HG02943 (cell line): ENCODE data around the gene PAM16.

Experiments
- ATAC-seq: cut with Tn5 transposase; IDR thresholded peaks from one replicate; pipeline ENCODE4 v1.9.1; 2021; ENCODE audit warnings: mild to moderate bottlenecking, low read depth, moderate library complexity; ENCODE audit not compliant: unreplicated experiment

Gene PAM16

DNA sequence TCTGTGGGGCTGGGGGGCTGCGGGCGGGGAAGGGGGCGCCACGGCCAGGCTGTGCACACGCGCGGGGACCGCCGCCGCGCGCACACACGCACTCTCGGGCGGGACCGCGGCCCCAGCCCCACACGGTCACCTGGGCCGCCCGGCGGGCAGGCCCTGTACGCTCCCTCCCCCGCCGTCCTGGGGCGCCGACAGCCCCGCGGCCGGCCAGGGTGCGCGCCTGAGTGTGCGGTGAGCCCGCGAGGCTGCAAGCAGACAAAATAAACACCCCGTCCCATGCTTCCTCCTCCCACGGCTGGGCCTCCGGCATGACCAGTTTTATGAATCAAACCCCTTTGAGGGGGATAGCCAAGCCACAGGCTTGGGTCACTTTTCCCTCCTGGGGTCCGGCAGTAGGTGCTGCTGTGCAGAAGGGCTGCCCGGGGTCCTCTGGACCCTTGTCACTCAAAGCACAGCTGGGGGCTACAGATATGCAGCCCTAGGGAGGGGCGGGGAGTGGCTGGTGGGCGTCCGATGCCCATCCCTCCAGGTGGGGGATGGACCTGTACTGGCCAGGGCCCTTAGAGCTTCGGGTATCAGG lies 21.0 kb upstream of the PAM16 start:
- ATAC-seq, result no peak

DNA sequence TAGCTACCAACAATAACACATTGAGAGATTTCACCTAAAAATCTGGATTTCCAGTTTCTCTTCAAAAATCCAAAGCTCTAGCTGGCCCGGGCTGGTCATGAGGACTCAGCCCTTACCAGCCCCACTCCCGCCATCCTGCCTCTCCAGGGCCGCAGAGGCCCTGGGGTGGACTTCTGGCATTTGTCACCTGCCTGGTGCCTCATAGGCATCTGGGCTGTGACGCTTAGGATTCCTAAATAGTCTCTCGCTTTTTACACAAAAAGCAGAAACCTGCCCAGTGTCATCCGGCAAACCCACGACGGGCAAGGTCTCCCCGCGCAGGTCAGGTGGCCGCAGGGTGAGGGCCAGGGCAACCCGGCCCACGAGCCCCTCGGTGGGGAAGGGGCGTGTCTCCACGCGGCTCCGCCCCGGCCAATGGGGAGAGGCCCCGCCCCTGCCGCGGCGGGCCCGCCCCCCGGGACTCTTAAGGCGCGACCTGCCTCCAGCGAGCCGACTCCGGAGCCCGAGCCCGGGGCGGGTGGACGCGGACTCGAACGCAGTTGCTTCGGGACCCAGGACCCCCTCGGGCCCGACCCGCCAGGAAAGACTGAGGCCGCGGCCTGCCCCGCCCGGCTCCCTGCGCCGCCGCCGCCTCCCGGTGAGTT lies 20.4 kb upstream of the PAM16 start, which contains the start of gene VASN:
TSS of gene VASN (plus strand) at position 492 of the 644 bp plus-strand sequence. CDS start 9,030 bp downstream, outside the sequence.
- no peak for ATAC-seq

DNA sequence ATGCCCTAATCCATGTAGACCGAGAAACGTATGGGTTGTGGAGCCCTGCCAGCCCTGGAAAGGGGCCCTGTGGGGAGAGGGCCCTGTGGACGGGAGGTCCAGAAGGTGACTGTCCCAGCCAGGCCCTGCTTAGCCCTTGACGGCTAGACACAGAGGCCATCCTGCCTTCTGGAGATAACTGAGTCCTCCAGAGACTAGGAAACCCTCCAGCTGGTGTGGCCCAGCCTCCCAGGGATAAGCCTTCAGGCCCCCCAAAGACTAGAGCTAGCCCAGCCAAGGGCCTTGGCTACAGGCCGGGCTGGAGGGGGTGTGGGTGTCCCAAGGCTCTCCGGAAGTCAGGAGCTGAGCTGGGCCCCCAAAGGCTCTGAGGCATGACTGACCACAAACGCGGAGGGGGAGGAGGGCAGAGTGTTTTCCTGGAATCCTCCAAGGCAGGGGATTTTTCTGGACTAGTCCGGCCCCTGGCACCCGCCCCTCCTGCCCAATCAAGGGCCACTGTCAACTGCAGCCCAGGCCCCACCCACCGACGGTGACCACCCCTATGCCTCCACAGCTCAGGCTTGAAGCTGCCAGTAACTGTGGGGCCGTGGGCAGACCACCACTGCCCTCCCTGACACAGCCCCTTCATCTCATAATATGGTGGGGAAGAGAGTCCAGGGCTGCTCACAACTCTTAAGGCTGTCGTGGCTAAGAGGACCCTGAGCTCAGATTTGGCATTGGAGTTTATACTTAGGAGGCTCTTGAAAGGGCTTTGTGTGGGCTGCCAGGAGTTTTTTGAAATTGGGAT lies 19.6 kb upstream of the PAM16 start:
- no peak for ATAC-seq

- no peak for ATAC-seq
These were observed 19.0 kb upstream of the PAM16 start for GRCh38 chr16:4370151-4370550.

GRCh38 chr16:4369007-4369733 lies 18.0 kb upstream of the PAM16 start:
- ATAC-seq, result no peak

- ATAC-seq, result no peak
These were observed 16.3 kb upstream of the PAM16 start for GRCh38 chr16:4367393-4367856.

DNA sequence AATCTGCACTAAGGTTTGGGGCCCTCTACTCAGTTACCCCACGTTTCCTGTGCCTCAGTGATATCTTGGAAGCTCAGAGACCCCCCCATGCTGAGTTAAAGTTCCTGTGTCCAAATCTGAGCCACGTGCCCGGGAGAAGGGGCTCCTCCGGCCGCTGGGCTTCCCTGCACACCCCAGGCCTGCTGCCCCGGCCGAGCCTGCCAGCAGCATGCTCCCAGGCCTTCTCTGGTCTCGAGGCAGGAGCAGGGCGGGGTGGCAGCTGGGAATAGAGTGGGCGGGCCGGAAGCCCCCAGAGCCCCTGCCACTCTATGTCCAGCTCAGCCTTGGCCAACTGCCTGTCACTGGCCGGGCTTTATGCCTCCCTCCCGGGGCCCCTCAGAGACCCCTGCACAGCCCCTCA lies 14.9 kb upstream of the PAM16 start:
- ATAC-seq, result no peak

- no peak for ATAC-seq
These were observed 14.5 kb upstream of the PAM16 start for GRCh38 chr16:4365615-4366014.

DNA sequence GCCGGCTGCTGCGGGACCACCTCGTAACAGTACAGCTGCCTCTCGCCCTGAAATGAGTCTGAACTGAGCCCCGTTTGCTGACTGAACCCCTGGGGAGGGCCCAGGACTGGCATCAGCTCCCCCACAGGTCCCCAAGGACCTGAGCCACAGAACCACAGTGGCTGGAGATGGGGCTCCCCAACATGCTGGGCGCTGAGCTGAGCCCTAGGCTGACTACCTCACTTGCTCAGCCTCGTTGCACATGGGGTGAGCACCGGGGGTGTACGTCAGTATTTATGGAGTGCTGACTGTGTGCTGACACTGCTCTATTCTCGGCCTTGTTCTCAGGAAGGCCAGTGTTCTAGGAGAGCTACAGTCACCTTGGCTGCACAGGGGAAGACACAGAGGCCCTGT lies 13.9 kb upstream of the PAM16 start:
- ATAC-seq, result no peak

DNA sequence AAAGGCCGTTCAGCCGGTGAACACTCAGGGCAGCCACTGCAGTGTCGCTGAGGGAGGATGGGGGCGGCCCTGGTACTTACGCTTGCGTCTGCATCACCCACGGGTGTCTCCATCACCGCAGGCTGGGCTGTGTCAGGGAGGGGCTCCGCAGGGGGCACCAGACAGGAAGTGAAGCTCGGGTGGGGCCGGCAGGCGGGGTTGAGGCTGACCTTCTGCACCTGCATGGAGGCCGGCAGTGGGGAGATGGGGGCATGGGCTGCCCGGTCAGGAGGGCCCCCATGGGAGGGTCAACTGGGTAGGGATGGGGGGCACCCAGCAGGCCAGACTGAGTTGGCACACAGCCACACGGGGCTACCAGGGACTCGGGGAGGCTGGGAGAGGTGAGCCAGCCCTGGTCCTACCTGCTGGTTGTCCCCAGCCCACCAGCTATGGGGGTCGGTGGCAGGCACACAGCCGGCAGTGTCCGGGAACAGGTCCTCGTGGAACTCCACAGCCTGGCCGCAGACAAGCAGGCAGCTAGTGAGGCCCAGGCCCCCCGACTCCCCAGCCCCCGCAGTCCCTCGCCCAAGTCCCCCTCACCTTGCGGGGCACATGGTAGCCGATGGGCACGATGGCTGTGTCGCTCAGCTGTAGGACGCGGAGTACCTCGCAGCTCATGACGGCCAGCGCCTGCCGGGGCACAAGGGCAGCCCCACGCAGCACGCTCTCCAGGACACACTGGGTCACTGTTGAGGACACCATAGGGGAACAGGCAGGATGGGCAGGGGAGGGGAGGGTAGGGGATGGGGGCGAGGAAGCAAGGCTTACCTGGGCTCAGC lies 13.3 kb upstream of the PAM16 start:
- no peak for ATAC-seq

DNA sequence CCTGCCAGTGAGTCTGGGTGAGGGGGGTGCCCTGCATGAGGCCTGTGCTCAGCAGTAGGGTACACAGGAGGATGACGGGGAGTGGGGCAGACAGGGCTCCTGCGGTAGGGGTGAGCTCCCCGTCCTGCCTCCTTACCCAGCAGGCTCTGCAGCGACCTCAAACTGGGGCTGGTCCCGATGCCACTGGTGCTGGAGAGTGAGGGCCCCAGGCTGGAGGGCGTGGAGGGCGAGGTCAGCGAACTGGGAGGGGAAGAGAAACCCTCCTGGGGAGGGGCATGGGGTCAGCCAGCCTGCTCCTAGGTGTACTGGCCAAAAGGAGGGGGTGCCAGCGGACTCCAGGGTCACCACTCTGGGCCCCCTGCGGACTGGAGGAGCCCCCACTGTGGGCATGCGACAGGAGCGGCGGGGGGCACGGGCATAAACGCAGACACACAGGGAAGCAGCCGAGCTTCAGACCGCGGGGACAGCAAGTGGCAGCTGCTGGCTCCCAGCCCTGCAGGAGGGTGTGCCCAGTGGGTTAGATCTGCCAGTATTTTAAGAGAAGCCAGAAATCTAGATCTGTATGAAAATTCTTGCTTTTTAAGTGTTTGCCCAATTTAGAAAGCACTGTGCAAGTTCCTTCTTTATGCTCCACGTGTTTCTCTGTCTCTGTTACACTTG lies 11.5 kb upstream of the PAM16 start:
- ATAC-seq, result no peak

DNA sequence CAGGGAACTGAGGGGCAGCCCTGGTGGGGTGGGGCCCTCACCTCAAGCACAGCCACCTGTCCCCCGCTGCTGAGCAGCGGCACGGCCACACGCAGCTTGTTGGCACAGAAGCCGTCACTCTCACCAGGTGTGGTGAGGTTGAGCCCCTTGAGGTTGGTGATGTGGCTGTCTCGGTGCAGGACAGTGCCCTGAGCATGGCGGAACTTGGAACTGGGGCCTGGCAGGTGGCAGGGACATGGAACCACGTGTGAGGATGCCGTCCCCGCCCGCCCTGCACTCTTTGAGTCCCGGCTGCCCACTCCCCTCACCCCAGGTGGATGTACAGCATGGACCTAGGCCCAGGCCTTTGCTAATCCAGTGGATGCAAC lies 10.8 kb upstream of the PAM16 start:
- no peak for ATAC-seq

GRCh38 chr16:4361033-4361943 lies 10.2 kb upstream of the PAM16 start:
- ATAC-seq, result no peak

- no peak for ATAC-seq
These were observed 9.5 kb upstream of the PAM16 start for GRCh38 chr16:4360538-4361021.

DNA sequence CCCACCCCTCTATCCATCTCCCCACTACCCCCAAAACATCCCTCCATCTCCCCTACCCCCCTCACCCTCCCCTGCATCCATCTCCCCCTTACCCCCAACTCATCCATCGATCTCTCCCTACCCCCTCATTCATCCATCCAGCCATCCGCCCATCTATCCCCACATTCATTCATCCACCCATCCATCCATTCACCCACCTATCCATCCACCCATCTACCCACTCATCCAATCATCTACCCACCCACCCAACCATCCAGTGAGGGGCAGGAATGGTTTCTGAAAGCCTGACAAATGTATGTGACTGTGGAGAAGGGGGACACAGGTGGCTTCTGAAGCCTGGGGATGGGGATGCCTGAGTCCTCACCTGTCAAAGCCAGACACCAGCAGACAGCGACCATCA lies 8.8 kb upstream of the PAM16 start:
- no peak for ATAC-seq

GRCh38 chr16:4358831-4359561 lies 7.9 kb upstream of the PAM16 start:
- ATAC-seq, result no peak

GRCh38 chr16:4358236-4358635 lies 7.1 kb upstream of the PAM16 start:
- no peak for ATAC-seq

DNA sequence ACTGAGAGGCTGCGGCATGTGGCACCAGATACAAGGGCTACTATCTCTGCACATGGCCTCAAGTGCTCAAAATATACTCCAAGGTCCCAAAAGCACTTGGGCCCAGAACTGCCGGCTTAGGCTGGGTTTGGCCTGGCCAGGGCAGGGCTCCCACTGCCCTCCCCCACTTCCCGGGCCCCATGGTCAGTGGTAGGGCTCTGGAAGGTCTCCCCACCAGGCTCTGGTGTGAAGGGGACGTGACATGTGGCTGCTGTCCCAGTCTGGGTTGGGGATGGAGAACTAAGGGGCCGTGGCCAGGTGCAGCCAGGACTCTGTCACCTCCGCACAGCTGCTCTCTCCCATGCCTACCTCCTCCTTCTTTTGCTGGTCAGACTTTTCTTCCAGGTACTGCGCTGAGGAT lies 5.7 kb upstream of the PAM16 start:
- ATAC-seq, result no peak
